ENCODE results near the gene TCEAL9. TPM values are rescaled to one million over a fixed set of nuclear protein-coding genes. Genes with fewer than 3 reads are reported as not detected.

Gene TCEAL9
- total and polyA plus RNA-seq, 12 donors: 14.8 to 56.9 (median 24.8) TPM

GRCh38 chrX:103398421-103398864 is 42.1 kb downstream of the TCEAL9 start:
- WGBS, 2 donors: 28 to 43% methylated on average over 1 of the region's 1 CpG
- peak overlapping the region in 1 of 10 donors; percentile 15 for H3K27ac ChIP-seq
- no peaks in the 10 kb centered on the region for H3K36me3 ChIP-seq
- no peak for TF ChIP-seq CTCF (IDR thresholded peaks at IDR 0.05)
- intact Hi-C loops (cut with DNase I): no loop called here
- no peaks in the 10 kb centered on the region for H3K9me3 ChIP-seq
- peak in 1 of 8 donors; percentile 57 for ATAC-seq
- H3K4me3 ChIP-seq: no peak overlapping the region
- no peak for DNase-seq
- no peaks in the 10 kb centered on the region for H3K4me1 ChIP-seq
- peaks cover 0 to 36% (median 0%) of the 10 kb centered on the region in 7 donors for H3K27me3 ChIP-seq

DNA sequence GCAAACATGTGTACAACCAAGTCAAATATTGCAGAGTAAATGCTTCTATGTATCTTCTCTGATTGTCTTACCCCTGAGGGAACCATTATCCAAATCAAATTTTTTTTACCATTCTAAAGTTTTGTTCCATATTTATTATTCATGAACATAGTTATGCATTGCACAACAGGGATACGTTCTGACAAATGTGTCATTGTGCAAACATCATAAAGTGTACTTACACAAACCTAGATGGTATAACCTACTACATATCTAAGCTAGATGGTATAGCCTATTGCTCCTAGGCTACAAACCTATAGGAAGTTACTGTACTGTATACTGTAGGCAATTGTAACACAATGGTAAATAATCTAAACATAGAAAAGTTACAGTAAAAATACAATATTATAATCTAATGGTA is 43.4 kb downstream of the TCEAL9 start:
- DNase-seq (no peak), ATAC-seq (no peak)
- H3K27ac ChIP-seq: no peak overlapping the region
- H3K36me3 ChIP-seq: no peaks in the 10 kb centered on the region
- H3K4me3 ChIP-seq: no peak overlapping the region
- WGBS, 2 donors: 70 to 73% methylated on average over 1 of the region's 1 CpG
- peaks cover 0 to 3% (median 0%) of the 10 kb centered on the region in 9 donors for H3K4me1 ChIP-seq
- no peaks in the 10 kb centered on the region for H3K9me3 ChIP-seq
- intact Hi-C loops (cut with DNase I): loop anchor here in 1 of 10 donors (10.0 kb wide), 1 partner anchor 55 kb away; no protein-coding TSS in a partner anchor
- H3K27me3 ChIP-seq: peaks cover 0 to 36% (median 0%) of the 10 kb centered on the region in 7 donors
- TF ChIP-seq CTCF (IDR thresholded peaks at IDR 0.05): no peak

DNA sequence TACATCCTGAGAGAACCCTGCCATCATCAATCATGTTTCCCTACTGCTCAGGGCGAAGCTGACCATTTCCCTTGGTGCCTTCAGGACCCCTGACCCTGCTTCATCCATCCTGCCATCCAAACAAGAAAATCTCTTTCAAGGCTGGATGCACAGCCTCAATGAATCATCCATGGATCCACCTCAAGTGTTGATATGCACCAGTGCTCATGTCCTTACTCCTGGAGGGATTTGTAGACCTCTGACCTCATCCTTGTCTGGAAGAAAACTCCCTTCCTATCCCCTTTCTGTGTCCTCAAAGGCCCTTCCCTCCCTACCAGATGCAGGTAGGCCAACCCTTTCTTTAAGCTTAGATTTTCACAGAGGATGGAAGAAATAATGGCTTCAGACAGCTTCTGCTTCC is 44.6 kb downstream of the TCEAL9 start:
- 79 to 95% methylated on average over 1 of the region's 1 CpG for WGBS, 2 donors
- Histone ChIP-seq H3K4me1 (peaks cover 0 to 5% (median 0%) of the 10 kb centered on the region in 9 donors), H3K4me3 (no peak overlapping the region), H3K27me3 (peaks cover 0 to 36% (median 0%) of the 10 kb centered on the region in 7 donors), H3K9me3 (no peaks in the 10 kb centered on the region), H3K27ac (no peak overlapping the region), H3K36me3 (no peaks in the 10 kb centered on the region)
- ATAC-seq (no peak), DNase-seq (no peak)
- TF ChIP-seq CTCF (IDR thresholded peaks at IDR 0.05): no peak
- intact Hi-C loops (cut with DNase I): loop anchor here in 1 of 10 donors (10.0 kb wide), 1 partner anchor 56 kb away; no protein-coding TSS in a partner anchor

DNA sequence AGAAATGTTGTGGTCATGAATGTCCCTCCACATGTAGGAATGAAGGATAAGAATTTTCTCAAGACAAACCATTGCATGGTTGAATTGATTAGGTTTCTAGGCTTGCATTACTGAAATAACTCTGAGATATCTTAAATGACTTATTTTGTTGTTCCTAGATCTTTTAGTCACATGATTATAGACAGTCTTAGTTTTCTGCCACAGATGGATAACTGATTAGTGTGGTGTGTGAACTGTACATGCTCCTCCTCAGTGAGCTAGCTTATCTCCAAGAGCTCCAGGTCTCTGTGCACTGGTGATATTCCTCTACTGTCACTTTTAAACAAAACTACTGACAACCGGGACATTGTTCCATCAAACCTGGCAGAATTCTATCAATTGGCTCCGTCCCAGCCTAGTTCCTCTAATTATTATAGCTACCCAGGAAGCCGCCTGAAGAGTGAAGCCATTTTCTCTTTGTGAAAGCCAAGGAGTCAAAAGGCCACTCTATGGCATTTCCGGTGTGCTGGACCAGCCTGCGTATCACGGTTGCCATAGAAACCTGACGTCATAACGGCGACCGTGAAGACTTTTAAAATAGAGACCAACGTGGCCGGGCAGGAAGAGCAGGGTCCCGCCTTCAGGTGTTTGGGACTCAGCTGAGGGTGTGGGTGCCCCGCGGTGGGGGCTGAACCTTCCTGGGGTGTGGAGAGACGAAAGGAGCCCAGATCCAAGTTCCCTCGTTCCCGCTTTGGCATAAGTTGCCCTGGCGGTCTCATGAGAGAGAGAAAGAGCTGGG is 48.1 kb downstream of the TCEAL9 start:
- intact Hi-C loops (cut with DNase I): loop anchor here in 1 of 10 donors (10.0 kb wide), 1 partner anchor 60 kb away; no protein-coding TSS in a partner anchor
- Histone ChIP-seq H3K36me3 (no peaks in the 10 kb centered on the region), H3K4me3 (peak overlapping the region in 9 of 10 donors; percentile 27 to 59 (median 54)), H3K27ac (peak overlapping the region in 2 of 10 donors; percentile 43 to 56), H3K27me3 (peaks cover 0 to 19% (median 0%) of the 10 kb centered on the region in 7 donors), H3K4me1 (peaks cover 0 to 5% (median 0%) of the 10 kb centered on the region in 9 donors), H3K9me3 (no peaks in the 10 kb centered on the region)
- no peak for TF ChIP-seq CTCF (IDR thresholded peaks at IDR 0.05)
- WGBS, 2 donors: 2 to 3% methylated on average over 19 of the region's 19 CpGs
- DNase-seq (peak; percentile 18 to 74), ATAC-seq (peak; percentile 43 to 92 (median 86))
